ENCODE results near the gene GNAZ.

GNAZ gene

GRCh38 chr22:23088199-23088604 lies 17.9 kb downstream of the GNAZ start:
- no peak overlapping the region for H3K4me3 Mint-ChIP-seq
- peaks cover 3% of the 10 kb centered on the region for H3K4me1 Mint-ChIP-seq (ENCODE audit: low read depth)
- no peaks in the 10 kb centered on the region for H3K36me3 Mint-ChIP-seq
- no peaks in the 10 kb centered on the region for H3K27me3 Mint-ChIP-seq
- H3K9me3 Mint-ChIP-seq (ENCODE audit: low read depth) = no peaks in the 10 kb centered on the region
- no peak overlapping the region for H3K27ac Mint-ChIP-seq

- H3K27ac Mint-ChIP-seq = no peak overlapping the region
- H3K36me3 Mint-ChIP-seq = no peaks in the 10 kb centered on the region
- peaks cover 3% of the 10 kb centered on the region for H3K4me1 Mint-ChIP-seq (ENCODE audit: low read depth)
- H3K9me3 Mint-ChIP-seq (ENCODE audit: low read depth) = no peaks in the 10 kb centered on the region
- H3K27me3 Mint-ChIP-seq = no peaks in the 10 kb centered on the region
- H3K4me3 Mint-ChIP-seq = no peak overlapping the region
These were observed 18.7 kb downstream of the GNAZ start for GRCh38 chr22:23089010-23089409.

DNA sequence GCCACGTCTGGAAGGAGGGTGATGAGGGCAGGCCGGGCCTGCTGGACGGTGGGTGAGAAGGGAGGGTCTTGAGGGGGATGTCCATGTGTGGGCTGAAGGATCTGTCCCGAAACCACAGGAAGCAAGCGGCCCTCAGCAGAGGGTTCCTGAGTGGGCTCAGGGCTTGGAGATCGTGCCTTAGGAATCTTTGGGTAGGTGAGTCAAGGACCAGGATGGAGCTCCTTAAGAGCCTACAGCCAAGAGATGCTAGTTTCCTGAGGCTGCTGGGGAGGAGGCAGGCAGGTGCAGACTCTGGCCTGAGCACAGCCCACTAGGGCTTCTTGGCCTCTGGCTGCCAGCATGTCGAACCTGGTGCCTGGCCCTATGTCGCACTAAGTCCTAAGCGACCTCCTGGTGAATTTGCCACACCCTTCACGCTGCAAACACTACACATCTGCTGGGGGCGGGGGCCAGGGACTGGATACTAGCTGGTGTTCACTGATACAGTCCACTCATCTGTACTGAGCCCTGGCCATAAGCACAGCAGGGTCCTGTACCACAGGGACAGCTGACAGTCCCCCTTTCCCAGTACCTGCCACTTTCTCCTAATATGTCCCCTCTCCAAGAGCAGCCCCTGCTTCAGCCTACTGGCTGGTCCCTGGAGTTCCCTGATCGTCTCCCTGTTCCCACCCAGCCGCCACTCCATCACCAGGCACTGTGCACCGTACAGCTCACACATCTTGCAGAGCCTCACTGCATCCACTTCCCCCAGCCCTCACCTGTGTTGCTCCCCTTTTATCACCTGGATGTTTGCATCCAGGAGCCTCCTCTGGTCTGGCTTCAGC lies 19.5 kb downstream of the GNAZ start:
- peaks cover 3% of the 10 kb centered on the region for H3K4me1 Mint-ChIP-seq (ENCODE audit: low read depth)
- H3K27ac Mint-ChIP-seq = no peak overlapping the region
- no peaks in the 10 kb centered on the region for H3K27me3 Mint-ChIP-seq
- H3K4me3 Mint-ChIP-seq = no peak overlapping the region
- H3K9me3 Mint-ChIP-seq (ENCODE audit: low read depth) = no peaks in the 10 kb centered on the region
- no peaks in the 10 kb centered on the region for H3K36me3 Mint-ChIP-seq

GRCh38 chr22:23090457-23090835 lies 20.1 kb downstream of the GNAZ start:
- H3K27me3 Mint-ChIP-seq = no peaks in the 10 kb centered on the region
- H3K36me3 Mint-ChIP-seq = no peaks in the 10 kb centered on the region
- no peaks in the 10 kb centered on the region for H3K9me3 Mint-ChIP-seq (ENCODE audit: low read depth)
- no peak overlapping the region for H3K4me3 Mint-ChIP-seq
- H3K4me1 Mint-ChIP-seq (ENCODE audit: low read depth) = peaks cover 3% of the 10 kb centered on the region
- H3K27ac Mint-ChIP-seq = no peak overlapping the region

DNA sequence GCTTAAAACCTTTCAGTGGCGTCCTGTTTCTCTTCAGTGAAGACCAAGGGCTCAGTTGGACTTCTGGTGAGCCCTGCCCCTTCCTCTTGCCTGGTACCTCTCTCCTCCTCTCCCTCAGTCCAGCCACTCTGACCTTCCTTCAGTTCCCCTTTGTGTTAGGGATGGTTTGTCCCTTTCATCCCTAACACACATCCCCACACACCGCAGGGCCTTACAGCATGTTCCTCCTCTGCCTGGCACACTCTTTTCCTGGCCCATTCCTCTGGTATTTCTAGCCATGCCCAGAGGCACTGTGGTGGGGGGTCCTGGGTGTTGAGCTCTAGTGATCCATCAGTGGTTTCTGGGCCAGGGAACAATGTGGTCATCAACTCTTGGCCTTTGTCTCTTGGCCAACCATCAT lies 21.4 kb downstream of the GNAZ start:
- no peak overlapping the region for H3K4me3 Mint-ChIP-seq
- peaks cover 3% of the 10 kb centered on the region for H3K4me1 Mint-ChIP-seq (ENCODE audit: low read depth)
- no peak overlapping the region for H3K27ac Mint-ChIP-seq
- no peaks in the 10 kb centered on the region for H3K27me3 Mint-ChIP-seq
- H3K9me3 Mint-ChIP-seq (ENCODE audit: low read depth) = no peaks in the 10 kb centered on the region
- H3K36me3 Mint-ChIP-seq = no peaks in the 10 kb centered on the region

- Mint-ChIP-seq H3K4me1 (ENCODE audit: low read depth) (peaks cover 3% of the 10 kb centered on the region), H3K9me3 (ENCODE audit: low read depth) (no peaks in the 10 kb centered on the region), H3K27me3 (no peaks in the 10 kb centered on the region), H3K27ac (no peak overlapping the region), H3K4me3 (no peak overlapping the region), H3K36me3 (no peaks in the 10 kb centered on the region)
These were observed 22.1 kb downstream of the GNAZ start for GRCh38 chr22:23092217-23092955.

- H3K4me3 Mint-ChIP-seq = no peak overlapping the region
- H3K27ac Mint-ChIP-seq = no peak overlapping the region
- H3K9me3 Mint-ChIP-seq (ENCODE audit: low read depth) = no peaks in the 10 kb centered on the region
These were observed 22.9 kb downstream of the GNAZ start for GRCh38 chr22:23093051-23093788.

GRCh38 chr22:23094260-23094659 lies 23.9 kb downstream of the GNAZ start:
- Mint-ChIP-seq H3K9me3 (ENCODE audit: low read depth) (no peaks in the 10 kb centered on the region), H3K27ac (no peak overlapping the region), H3K4me3 (no peak overlapping the region)

More at GRCh38 chr22:23093051-23093788, 22.9 kb downstream of the GNAZ start:
- no peaks in the 10 kb centered on the region for H3K4me1 Mint-ChIP-seq (ENCODE audit: low read depth)
- no peaks in the 10 kb centered on the region for H3K36me3 Mint-ChIP-seq
- H3K27me3 Mint-ChIP-seq = no peaks in the 10 kb centered on the region

DNA sequence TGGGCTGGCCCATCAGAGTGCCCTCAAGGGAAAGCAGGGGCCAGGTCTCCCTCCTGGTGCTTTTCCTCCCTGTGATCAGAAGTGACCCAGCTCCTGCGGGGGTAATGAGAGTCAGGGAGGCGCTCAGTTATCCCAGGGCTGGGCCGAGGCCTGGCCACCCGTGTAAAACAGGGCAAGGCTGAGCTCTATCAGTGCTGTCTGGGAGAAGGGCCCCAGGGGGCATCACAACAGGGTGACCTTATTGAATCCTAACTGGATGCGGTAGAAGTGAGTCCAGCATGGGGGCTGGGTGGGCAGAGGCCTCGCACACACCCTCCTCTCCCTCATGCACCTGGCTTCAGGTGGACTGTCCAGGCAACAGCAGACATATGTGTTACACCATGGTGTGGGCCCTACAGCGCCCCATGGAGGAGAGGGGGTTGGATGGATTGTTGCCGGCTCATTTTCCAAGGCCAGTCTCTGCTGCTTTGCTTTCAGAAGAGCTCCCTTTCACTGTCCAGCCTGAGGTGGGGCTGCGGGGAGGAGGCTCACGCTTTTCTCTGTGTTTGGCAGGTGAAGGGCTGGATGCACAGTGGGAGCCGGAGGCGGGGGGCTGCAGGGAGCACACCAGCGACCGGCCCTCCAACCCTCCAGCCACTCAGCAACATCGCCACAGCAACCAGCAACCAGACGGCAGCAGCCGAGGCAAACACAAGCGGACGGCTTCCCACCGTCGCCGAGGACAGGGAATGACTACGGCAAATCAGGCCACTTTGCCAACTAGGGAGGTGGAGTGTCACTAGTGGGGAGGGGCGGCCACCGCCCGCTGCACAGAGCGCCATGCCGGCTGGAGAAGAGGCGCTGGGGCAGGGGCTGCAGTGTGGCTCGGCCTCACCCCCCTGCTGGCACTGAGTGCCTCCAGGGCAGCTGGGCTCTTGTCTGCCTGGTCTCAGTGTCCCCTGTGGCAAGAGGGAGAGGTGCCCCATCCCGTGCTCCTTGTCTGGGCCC lies 24.7 kb downstream of the GNAZ start:
- Mint-ChIP-seq H3K27me3 (no peaks in the 10 kb centered on the region), H3K36me3 (no peaks in the 10 kb centered on the region), H3K27ac (no peak overlapping the region), H3K4me3 (no peak overlapping the region), H3K4me1 (ENCODE audit: low read depth) (no peaks in the 10 kb centered on the region), H3K9me3 (ENCODE audit: low read depth) (no peaks in the 10 kb centered on the region)

More at GRCh38 chr22:23094260-23094659, 23.9 kb downstream of the GNAZ start:
- Mint-ChIP-seq H3K27me3 (no peaks in the 10 kb centered on the region), H3K36me3 (no peaks in the 10 kb centered on the region), H3K4me1 (ENCODE audit: low read depth) (no peaks in the 10 kb centered on the region)

DNA sequence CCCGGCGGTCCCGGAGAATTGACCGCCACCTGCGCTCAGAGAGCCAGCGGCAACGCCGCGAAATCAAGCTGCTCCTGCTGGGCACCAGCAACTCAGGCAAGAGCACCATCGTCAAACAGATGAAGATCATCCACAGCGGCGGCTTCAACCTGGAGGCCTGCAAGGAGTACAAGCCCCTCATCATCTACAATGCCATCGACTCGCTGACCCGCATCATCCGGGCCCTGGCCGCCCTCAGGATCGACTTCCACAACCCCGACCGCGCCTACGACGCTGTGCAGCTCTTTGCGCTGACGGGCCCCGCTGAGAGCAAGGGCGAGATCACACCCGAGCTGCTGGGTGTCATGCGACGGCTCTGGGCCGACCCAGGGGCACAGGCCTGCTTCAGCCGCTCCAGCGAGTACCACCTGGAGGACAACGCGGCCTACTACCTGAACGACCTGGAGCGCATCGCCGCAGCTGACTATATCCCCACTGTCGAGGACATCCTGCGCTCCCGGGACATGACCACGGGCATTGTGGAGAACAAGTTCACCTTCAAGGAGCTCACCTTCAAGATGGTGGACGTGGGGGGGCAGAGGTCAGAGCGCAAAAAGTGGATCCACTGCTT lies 25.5 kb downstream of the GNAZ start:
- no peaks in the 10 kb centered on the region for H3K9me3 Mint-ChIP-seq (ENCODE audit: low read depth)
- no peaks in the 10 kb centered on the region for H3K4me1 Mint-ChIP-seq (ENCODE audit: low read depth)
- H3K36me3 Mint-ChIP-seq = no peaks in the 10 kb centered on the region
- no peak overlapping the region for H3K27ac Mint-ChIP-seq
- no peak overlapping the region for H3K4me3 Mint-ChIP-seq
- H3K27me3 Mint-ChIP-seq = no peaks in the 10 kb centered on the region

DNA sequence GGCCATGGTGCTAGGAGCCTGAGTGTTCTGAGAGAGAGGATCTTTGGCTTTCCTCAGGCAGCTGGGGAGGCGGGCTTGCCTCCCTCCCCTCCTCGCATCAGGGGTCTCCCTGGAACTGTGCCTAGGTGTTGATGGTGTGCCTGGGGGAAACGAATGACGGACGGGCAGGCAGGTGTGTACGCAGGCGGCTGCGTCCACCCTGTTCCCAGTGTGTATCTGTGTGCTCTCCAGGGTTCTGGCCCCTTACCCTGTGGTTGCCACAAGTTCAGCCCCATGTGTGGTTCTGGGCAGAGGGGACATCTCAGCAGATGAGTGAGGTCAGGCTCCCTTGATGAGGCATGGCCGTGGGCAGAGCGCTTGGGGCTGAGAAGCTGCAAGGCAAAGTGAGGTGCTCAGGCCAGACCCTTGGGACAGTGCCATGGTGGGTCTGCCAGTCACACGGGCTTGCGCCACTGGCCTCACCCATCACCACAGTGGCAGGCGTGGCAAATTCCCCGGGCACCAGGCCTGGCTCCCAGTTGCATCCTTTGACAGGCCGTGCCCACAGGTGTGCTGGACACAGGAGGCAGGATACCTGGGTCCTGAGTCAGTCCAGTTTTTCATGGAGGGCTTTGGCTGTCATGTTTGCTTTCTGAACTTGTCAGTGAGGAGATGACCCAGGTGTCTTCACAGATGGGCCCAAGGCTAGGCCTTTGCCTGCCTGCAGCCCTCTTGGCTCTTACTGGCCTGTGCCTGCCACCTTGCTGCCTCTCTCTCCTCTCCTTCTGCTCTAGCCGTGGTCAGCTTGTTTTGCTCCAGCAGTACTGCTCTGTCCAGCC lies 27.3 kb downstream of the GNAZ start:
- no peak overlapping the region for H3K27ac Mint-ChIP-seq

GRCh38 chr22:23098230-23098705 lies 27.9 kb downstream of the GNAZ start:
- Mint-ChIP-seq H3K9me3 (ENCODE audit: low read depth) (no peaks in the 10 kb centered on the region), H3K27ac (no peak overlapping the region), H3K36me3 (no peaks in the 10 kb centered on the region), H3K4me3 (no peak overlapping the region), H3K4me1 (ENCODE audit: low read depth) (no peaks in the 10 kb centered on the region), H3K27me3 (no peaks in the 10 kb centered on the region)

More for the DNA sequence above, 27.3 kb downstream of the GNAZ start:
- no peaks in the 10 kb centered on the region for H3K27me3 Mint-ChIP-seq
- H3K4me3 Mint-ChIP-seq = no peak overlapping the region
- no peaks in the 10 kb centered on the region for H3K9me3 Mint-ChIP-seq (ENCODE audit: low read depth)
- no peaks in the 10 kb centered on the region for H3K36me3 Mint-ChIP-seq
- H3K4me1 Mint-ChIP-seq (ENCODE audit: low read depth) = no peaks in the 10 kb centered on the region
